ENCODE results near the gene UNCX. TPM values are rescaled to one million over a fixed set of nuclear protein-coding genes. Genes with fewer than 3 reads are reported as not detected.
A peak's percentile ranks its signal among the peaks of the same experiment; 100 is the strongest.

UNCX gene
- total and polyA plus RNA-seq, 2 experiments from 2014 or later: not detected

- TF ChIP-seq EZH2phosphoT487 (IDR thresholded peaks at IDR 0.05; ENCODE audit: unreplicated experiment) (no peak), JUNB (IDR thresholded peaks at IDR 0.05; ENCODE audit: unreplicated experiment) (no peak), ZNF114 (CRISPR knock-in tag; IDR thresholded peaks at IDR 0.05) (no peak), EZH2 (IDR thresholded peaks at IDR 0.05; ENCODE audit: low read depth, unreplicated experiment) (no peak), REST (IDR thresholded peaks at IDR 0.05; ENCODE audit: unreplicated experiment) (no peak)
These were observed 16.4 kb downstream of the UNCX start (continued) for GRCh38 chr7:1248916-1249581.

GRCh38 chr7:1249731-1250130 is 17.1 kb downstream of the UNCX start:
- Histone ChIP-seq H3K9me2 (ENCODE audit: insufficient read depth) (no peaks in the 10 kb centered on the region), H3K27ac (ENCODE audit: low read depth) (no peak overlapping the region), H3K4me1 (ENCODE audit: insufficient read depth) (peaks cover 22% of the 10 kb centered on the region), H3K27me3 (ENCODE audit: insufficient read depth) (peaks cover 59% of the 10 kb centered on the region), H3F3A (replicated peaks; ENCODE audit: low read depth) (peaks cover 14% of the 10 kb centered on the region), H3K79me2 (replicated peaks; ENCODE audit: insufficient read depth) (no peaks in the 10 kb centered on the region), H2AFZ (no peak overlapping the region), H4K20me1 (replicated peaks; ENCODE audit: insufficient read depth) (peaks cover 4% of the 10 kb centered on the region; the same call in 1 of the 2 replicates), H3K4me3 (no peak overlapping the region), H3K4me2 (no peak overlapping the region), H3K36me3 (ENCODE audit: insufficient read depth) (no peaks in the 10 kb centered on the region)
- no peaks in the 10 kb centered on the region for H3K36me3 Mint-ChIP-seq (ENCODE audit: low read depth)
- DNase-seq (ENCODE audit: low spot score): peak; percentile 32
- H3K4me1 Mint-ChIP-seq: peaks cover 12% of the 10 kb centered on the region
- peaks cover 60% of the 10 kb centered on the region for H3K27me3 Mint-ChIP-seq (ENCODE audit: insufficient read depth, low read depth, poor library complexity)
- H3K4me3 Mint-ChIP-seq: no peak overlapping the region
- H3K27ac Mint-ChIP-seq: no peak overlapping the region
- TF ChIP-seq POLR2AphosphoS5 (IDR thresholded peaks at IDR 0.05; ENCODE audit: low read depth): no peak
- no peak for TF ChIP-seq STAT1 (IDR thresholded peaks at IDR 0.05; ENCODE audit: unreplicated experiment)
- TF ChIP-seq CTCF (conservative IDR thresholded peaks at IDR 0.05; ENCODE audit: low read depth in 2 of 2): no peak
- TF ChIP-seq REST (IDR thresholded peaks at IDR 0.05; ENCODE audit: unreplicated experiment): no peak
- ATAC-seq: peak; percentile 15
- no peaks in the 10 kb centered on the region; the same call in 2 of the 3 replicates for H3K9me3 Mint-ChIP-seq
